Measurements from ENCODE around the gene TMEM51.

The TMEM51 gene

DNA sequence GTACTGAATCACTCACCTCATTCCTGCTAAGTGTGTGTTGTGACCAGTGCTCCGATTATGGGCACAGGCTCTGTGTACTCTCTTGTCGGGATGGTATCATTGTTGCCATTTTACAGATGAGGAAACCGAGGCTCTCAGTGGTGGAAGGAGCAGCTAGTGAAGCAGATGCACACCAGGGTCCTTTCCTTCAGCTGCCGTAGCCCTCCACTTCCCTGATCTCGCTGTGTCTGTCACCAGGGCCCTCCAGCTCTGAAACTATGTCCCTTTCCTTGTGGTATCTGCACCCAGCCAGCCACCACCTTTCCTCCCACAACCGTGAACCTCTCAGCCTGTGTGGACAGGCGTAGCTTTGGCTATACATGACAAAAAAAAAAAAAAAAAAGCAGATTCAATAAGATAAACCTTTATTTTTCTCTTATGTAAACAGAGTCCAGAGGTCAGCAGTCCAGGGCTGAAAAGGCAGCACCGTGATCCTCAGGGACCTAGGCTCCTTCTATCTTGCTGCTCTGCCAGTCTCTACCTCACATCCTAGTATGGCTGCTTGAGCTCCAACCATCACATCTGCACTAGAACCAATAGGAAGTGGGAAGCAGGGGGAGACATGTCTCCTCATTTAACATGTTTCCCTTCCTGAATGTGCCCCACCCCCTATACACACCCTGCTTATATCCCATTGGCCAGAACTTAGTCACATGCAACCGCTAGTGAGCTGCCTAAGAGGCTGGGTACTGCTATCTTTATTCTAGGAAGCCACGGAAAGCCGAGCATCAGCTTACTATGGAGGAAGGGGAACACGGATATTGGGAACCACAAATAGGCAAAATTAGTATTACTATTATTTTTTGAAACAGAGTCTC, 44.3 kb downstream of the TMEM51 start:
- DNase-seq: no peak

DNA sequence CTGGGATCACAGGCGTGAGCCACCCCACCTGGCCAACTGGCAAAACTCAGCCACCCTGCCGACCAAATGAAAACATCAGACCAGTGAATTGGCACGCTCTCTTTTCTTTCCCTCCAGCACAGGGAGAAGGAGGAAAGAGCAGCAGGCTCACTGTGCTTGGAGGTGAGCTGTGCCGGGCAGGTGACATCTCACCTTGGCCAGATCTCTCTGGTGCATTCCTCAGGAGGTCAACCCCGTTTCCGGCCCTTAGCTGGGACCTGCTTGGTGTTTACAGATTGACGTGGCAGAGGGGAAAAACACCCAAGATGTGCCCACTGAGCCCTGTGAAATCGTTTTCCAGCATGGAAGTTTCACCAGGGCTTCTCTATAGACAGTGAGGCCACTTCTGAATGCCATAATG, 45.1 kb downstream of the TMEM51 start:
- no peak for DNase-seq

GRCh38 chr1:15201221-15201620, 47.7 kb downstream of the TMEM51 start:
- no peak for DNase-seq

- DNase-seq: no peak
Observed at GRCh38 chr1:15201849-15202551, 48.5 kb downstream of the TMEM51 start.

DNA sequence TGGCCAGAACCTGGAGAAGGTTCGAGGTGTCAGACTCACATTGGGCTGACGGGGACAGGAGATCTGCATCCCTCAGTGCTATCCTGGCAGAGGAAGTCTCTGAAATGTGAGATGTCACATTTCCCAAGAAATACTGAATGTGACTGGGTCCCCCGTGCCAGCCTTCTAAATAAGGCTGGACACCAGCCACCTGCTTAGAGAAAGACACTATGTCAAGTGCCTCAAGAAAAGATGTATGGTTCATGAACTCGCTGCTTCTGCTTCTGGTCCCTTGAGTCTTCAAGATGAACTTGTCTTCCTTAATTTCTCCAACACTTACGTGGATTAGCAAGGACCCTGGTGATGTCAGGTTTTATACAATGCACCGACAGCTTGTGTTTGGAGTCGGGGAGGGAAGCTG, 51.4 kb downstream of the TMEM51 start:
- no peak for DNase-seq

GRCh38 chr1:15205586-15206346, 52.2 kb downstream of the TMEM51 start:
- DNase-seq: no peak

GRCh38 chr1:15206418-15207030, 53.0 kb downstream of the TMEM51 start:
- no peak for DNase-seq

DNA sequence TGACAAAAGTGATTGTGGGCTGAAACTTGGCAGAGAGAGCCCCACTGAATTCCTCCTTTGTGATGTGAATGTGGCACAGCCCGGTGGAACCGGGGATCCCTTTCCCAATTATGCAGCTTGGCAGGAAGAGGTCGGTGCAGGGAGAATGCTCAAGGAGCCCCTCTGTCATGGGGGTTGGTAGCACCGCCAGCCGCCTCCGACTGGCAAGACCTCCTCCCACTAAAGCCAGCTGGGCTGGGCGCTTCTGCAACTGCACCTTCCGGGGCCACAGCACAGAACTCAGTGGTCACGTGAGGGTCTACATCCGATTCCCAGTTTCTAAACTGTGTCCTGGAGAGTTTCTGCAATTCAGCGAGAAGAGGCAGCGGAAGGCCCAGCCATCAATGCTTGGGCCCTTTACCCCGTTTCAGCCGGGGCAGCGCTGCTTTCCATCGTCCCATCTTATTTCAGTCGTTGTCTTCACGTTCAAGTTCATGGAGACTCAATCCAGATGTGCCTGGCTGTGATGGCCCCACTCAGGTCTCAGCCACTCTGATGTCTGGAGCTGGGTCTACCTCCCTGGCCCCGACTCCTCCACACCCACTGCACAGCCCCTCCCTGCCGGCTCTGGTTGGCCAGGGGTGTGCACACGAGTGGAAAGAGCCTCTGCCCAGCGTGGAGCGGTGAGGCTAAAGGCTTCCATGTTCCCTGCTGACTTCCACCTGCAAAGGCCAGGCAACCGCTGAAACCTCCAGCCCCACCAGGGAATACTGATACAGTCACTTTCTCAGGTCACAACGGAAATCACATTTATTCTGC, 53.7 kb downstream of the TMEM51 start:
- DNase-seq: no peak

- DNase-seq: no peak
Observed at GRCh38 chr1:15207829-15208429, 54.4 kb downstream of the TMEM51 start.

DNA sequence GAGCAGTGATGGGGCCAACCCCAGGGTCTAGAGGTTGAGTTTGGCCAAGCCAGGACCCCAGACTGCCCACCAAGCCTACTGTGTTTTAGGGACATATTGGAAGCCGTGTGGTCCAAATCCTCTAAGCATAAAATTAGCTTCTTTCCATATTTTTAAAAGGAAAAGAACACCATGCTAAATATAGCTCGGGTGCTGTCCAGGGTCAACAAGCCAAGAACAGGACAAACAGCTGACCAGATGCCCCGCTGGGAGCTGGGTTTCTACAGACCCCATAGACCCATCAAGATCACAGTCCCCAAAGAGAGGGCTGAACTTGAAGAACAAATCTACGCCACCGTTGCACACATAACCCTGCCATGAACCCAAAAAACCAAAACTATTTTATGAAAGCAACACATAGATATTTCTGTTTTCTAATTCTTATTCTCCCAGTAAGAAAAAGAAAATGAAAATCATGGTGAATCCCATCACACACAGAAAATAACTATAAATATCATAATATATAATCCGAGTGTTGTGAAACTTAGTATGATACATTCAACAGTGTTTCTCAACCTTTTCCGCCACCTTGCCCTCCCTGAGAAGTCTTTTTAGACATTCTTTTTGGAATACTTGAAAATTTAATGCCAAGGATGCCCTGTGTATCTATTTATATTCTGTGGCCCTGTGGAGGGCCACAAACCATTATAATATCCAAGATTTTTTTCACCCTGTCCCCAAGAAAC, 57.3 kb downstream of the TMEM51 start:
- DNase-seq: no peak

- no peak for DNase-seq
Observed at GRCh38 chr1:15211424-15211823, 57.9 kb downstream of the TMEM51 start.

DNA sequence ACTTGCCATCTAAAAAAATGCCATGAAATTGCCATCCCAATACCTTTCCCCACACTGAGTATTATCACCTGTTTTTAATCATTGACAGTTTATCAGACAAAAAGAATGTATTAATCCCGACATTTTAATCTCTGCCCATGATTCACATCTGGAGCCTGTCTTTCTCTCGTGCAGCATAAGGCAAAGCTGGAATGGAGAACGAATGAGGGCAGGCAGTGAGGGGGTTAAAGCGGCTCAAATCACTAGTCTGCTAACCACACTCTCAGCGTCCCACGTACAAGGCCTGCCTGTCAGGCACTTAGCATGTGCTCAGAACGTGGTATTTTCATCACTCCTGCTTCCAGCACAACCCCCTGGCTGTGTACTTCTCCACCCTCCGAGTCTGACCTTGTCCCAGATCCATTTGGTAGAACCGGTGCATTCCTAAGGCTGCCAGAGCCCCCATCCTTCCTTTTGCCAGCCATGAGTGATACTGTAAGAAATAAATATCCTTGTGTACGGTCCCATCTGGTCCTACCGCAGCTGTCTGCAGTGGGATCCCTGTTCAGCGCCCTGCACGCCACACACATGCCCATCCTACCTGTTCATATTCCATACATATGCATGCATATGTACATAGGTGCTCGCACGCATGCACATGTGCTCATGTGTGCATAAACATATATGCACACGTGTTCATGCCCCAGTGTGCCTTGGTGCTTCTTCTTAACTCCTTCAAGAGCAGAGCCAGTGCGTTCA, 58.8 kb downstream of the TMEM51 start:
- no peak for DNase-seq

- no peak for DNase-seq
Observed at GRCh38 chr1:15212954-15213291, 59.4 kb downstream of the TMEM51 start.

- DNase-seq: no peak
Observed at GRCh38 chr1:15213341-15213821, 59.8 kb downstream of the TMEM51 start.

GRCh38 chr1:15214527-15214926, 61.0 kb downstream of the TMEM51 start:
- no peak for DNase-seq

DNA sequence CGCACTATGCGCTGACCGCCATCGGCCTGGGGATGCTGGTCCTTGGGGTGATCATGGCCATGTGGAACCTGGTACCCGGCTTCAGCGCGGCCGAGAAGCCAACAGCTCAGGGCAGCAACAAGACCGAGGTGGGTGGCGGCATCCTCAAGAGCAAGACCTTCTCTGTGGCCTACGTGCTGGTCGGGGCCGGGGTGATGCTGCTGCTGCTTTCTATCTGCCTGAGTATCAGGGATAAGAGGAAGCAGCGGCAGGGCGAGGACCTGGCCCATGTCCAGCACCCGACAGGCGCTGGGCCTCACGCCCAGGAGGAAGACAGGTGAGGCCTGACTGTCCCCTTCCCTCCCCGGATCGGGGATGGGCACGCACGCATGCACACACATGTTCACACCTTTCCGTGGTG, 61.6 kb downstream of the TMEM51 start:
- no peak for DNase-seq

- DNase-seq: no peak
Observed at GRCh38 chr1:15217654-15218053, 64.1 kb downstream of the TMEM51 start.

GRCh38 chr1:15218287-15219279, 65.0 kb downstream of the TMEM51 start:
- DNase-seq: no peak
